D721Med (cell line): Measurements from ENCODE around the gene TCERG1.
A peak's percentile ranks its signal among the peaks of the same experiment; 100 is the strongest.

Experiments used
- DNase-seq: peaks from one replicate; pipeline ENCODE4 v3.0.0; 2011; ENCODE audit warnings: low spot score; ENCODE audit not compliant: insufficient read length
- FAIRE-seq: peaks from 2 replicates; lab custom pipeline; 2011; peaks lifted over from hg19 to GRCh38; lab: Jason Lieb, UNC
- CTCF ChIP-seq: IDR thresholded peaks from 2 replicates; pipeline ENCODE4 v1.5.1; 2012; ENCODE audit warnings: mild to moderate bottlenecking, control low read depth; ENCODE audit not compliant: insufficient read depth; ENCODE audit errors: missing control alignments

TCERG1 gene

GRCh38 chr5:146467760-146468159, 20.6 kb downstream of the TCERG1 start:
- no peak for FAIRE-seq

GRCh38 chr5:146474065-146474464, 26.9 kb downstream of the TCERG1 start:
- TF ChIP-seq CTCF, result no peak
- DNase-seq (no peak), FAIRE-seq (no peak)

More at GRCh38 chr5:146467760-146468159, 20.6 kb downstream of the TCERG1 start:
- no peak for TF ChIP-seq CTCF
- no peak for DNase-seq

GRCh38 chr5:146475190-146475780, 28.2 kb downstream of the TCERG1 start:
- DNase-seq (no peak), FAIRE-seq (no peak)
- peak; percentile 0 for TF ChIP-seq CTCF

- no peak for TF ChIP-seq CTCF
- DNase-seq (no peak), FAIRE-seq (no peak)
Observed at GRCh38 chr5:146475906-146476305, 28.8 kb downstream of the TCERG1 start.

GRCh38 chr5:146482775-146483174, 35.6 kb downstream of the TCERG1 start:
- FAIRE-seq, result no peak

GRCh38 chr5:146484714-146485391, 37.7 kb downstream of the TCERG1 start:
- DNase-seq (no peak), FAIRE-seq (no peak)
- no peak for TF ChIP-seq CTCF

More at GRCh38 chr5:146482775-146483174, 35.6 kb downstream of the TCERG1 start:
- TF ChIP-seq CTCF, result no peak
- DNase-seq, result no peak
